Lower lobe of right lung (tissue), 2 donors: ENCODE data around the gene MIOS. TPM values are rescaled to one million over a fixed set of nuclear protein-coding genes. Genes with fewer than 3 reads are reported as not detected.

Experiments
- ATAC-seq, 2 donors: fragments of 200-7000 bp; cut with Tn5 transposase; one replicate each; pipeline ENCODE4 v1.9.1; 2020 to 2022; ENCODE audit warnings: mild to moderate bottlenecking in 2 of 2, moderate library complexity in 2 of 2
- DNase-seq: peaks from one replicate; pipeline ENCODE4 v3.0.0-alpha.2; 2020
- H3K27ac ChIP-seq: fragments of 200-600 bp; one replicate; pipeline ENCODE4 v1.8.0; 2022
- H3K27me3 ChIP-seq: fragments of 200-600 bp; one replicate; pipeline ENCODE4 v1.8.0; 2022; ENCODE audit warnings: low read depth
- H3K36me3 ChIP-seq: fragments of 200-600 bp; one replicate; pipeline ENCODE4 v1.8.0; 2022; ENCODE audit warnings: mild to moderate bottlenecking
- H3K4me1 ChIP-seq: fragments of 200-600 bp; one replicate; pipeline ENCODE4 v1.8.0; 2022
- H3K4me3 ChIP-seq: fragments of 200-600 bp; one replicate; pipeline ENCODE4 v1.8.0; 2022; ENCODE audit warnings: mild to moderate bottlenecking
- H3K9me3 ChIP-seq: fragments of 200-600 bp; one replicate; pipeline ENCODE4 v1.8.0; 2022
- intact Hi-C: fragments of 100-400 bp; cut with DNase I; formaldehyde crosslinking; loops from one replicate; pipeline ENCODE4 v1.11.0; 2022
- total RNA-seq: library from RNA; stranded (reverse); fragmentation: NEBNext Ultra II Directional; extraction: Animal tissue kit (Norgen Biotek cat#: 25700); gene quantifications from one replicate; pipeline ENCODE4 v1.2.1, GENCODE V29; 2021
- TF ChIP-seq, protein P1 (sequence below): fragments of 200-600 bp; IDR thresholded peaks from one replicate; pipeline ENCODE4 v1.8.0; 2022; ENCODE audit warnings: antibody characterized with exemption, mild to moderate bottlenecking
- donor health status: DM: no; HTN: yes; CAD: no; lungs with severe emphysema.

Gene MIOS
- total RNA-seq, 1 donor from 2014 or later = 28.8 TPM

DNA sequence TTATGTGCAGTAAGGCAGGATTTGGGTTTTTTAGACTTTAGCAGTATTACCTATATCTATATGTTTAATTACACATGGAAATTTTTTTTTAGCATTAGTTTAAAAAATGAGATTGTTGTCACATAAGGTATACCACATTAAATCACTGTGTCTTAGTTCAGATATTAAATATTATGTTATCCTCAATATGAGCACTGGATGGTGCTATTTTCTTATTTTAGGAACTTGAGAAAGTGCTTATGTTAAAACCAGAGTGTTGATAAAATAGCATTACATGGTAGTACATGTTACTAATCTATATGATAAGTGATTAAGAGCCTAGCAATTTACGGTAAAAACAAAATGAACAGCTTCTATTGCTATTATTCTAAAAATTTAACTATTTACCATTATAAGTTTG, 28.8 kb downstream of the MIOS start:
- ATAC-seq (peak in 1 of 2 donors; percentile 78), DNase-seq (no peak)
- Histone ChIP-seq H3K4me1 (no peaks in the 10 kb centered on the region), H3K9me3 (no peaks in the 10 kb centered on the region), H3K27me3 (no peaks in the 10 kb centered on the region), H3K36me3 (peaks cover 43% of the 10 kb centered on the region), H3K27ac (no peak overlapping the region), H3K4me3 (no peak overlapping the region)
- intact Hi-C loops = no loop called here
- TF ChIP-seq, protein P1, sequence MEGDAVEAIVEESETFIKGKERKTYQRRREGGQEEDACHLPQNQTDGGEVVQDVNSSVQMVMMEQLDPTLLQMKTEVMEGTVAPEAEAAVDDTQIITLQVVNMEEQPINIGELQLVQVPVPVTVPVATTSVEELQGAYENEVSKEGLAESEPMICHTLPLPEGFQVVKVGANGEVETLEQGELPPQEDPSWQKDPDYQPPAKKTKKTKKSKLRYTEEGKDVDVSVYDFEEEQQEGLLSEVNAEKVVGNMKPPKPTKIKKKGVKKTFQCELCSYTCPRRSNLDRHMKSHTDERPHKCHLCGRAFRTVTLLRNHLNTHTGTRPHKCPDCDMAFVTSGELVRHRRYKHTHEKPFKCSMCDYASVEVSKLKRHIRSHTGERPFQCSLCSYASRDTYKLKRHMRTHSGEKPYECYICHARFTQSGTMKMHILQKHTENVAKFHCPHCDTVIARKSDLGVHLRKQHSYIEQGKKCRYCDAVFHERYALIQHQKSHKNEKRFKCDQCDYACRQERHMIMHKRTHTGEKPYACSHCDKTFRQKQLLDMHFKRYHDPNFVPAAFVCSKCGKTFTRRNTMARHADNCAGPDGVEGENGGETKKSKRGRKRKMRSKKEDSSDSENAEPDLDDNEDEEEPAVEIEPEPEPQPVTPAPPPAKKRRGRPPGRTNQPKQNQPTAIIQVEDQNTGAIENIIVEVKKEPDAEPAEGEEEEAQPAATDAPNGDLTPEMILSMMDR = no peak

DNA sequence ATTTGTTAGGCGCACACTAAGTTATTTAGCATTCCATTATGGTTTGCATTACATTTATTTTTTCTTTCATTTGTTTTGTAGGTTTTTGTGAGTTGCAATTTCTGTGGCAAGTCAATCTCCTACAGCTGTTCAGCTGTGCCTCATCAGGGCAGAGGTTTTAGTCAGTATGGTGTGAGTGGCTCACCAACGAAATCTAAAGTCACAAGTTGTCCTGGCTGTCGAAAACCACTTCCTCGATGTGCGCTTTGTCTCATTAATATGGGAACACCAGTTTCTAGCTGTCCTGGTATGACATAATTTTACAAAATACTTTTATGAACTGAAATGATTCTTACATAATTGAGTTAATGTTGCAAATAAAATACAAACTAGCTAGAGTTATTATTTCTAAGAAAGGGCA, 29.5 kb downstream of the MIOS start:
- H3K4me3 ChIP-seq = no peak overlapping the region
- peaks cover 38% of the 10 kb centered on the region for H3K36me3 ChIP-seq
- no peak overlapping the region for H3K27ac ChIP-seq
- ATAC-seq (peak; percentile 76 to 81), DNase-seq (no peak)
- no peaks in the 10 kb centered on the region for H3K9me3 ChIP-seq
- no peaks in the 10 kb centered on the region for H3K27me3 ChIP-seq
- TF ChIP-seq, protein P1 = no peak
- H3K4me1 ChIP-seq = no peaks in the 10 kb centered on the region
- intact Hi-C loops = no loop called here

DNA sequence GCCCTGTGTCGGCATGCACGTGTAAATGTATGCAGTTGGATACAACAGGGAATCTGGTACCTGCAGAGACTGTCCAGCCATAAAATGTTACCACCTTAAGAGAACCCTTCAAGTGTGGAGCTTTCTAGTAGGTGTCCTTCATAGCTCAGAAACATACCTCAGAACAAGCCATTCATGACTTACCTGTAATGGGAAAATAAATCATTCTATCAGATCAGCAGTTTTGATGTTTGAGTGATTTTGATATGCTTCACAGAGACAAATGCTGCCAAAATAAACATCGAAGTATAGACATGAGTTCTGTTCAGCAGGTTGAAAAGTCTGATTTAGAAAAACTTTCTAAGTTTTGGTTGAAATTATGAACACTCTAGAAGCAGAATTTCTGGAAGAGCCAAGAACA, 40.3 kb downstream of the MIOS start:
- TF ChIP-seq, protein P1 = no peak
- H3K4me1 ChIP-seq = no peaks in the 10 kb centered on the region
- no peaks in the 10 kb centered on the region for H3K27me3 ChIP-seq
- H3K9me3 ChIP-seq = no peaks in the 10 kb centered on the region
- intact Hi-C loops = no loop called here
- H3K36me3 ChIP-seq = peaks cover 37% of the 10 kb centered on the region
- no peak for ATAC-seq
- H3K4me3 ChIP-seq = no peak overlapping the region
- DNase-seq = no peak
- H3K27ac ChIP-seq = no peak overlapping the region

DNA sequence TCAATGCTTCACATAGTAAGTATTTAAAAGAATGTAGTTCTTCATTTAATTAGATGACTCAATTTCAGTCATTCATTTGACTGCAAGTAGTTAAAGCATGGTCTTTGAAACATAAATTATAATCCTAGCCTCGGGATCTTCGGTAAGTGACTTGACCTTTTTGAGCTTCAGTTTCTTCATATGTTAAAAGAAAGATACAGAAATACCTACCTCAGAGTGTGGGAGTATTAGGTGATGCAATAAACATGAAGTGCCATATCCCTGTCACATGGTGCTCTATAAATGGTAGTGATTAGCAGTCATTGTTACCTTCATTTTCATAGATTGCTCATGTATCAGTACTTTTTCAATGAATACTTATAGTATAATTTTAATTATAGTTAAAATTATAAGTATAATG, 42.6 kb downstream of the MIOS start:
- no peak for DNase-seq
- Histone ChIP-seq H3K27ac (no peak overlapping the region), H3K4me1 (no peaks in the 10 kb centered on the region), H3K4me3 (no peak overlapping the region), H3K36me3 (peaks cover 37% of the 10 kb centered on the region), H3K27me3 (no peaks in the 10 kb centered on the region), H3K9me3 (no peaks in the 10 kb centered on the region)
- TF ChIP-seq, protein P1 = no peak
- ATAC-seq = no peak
- intact Hi-C loops = no loop called here

DNA sequence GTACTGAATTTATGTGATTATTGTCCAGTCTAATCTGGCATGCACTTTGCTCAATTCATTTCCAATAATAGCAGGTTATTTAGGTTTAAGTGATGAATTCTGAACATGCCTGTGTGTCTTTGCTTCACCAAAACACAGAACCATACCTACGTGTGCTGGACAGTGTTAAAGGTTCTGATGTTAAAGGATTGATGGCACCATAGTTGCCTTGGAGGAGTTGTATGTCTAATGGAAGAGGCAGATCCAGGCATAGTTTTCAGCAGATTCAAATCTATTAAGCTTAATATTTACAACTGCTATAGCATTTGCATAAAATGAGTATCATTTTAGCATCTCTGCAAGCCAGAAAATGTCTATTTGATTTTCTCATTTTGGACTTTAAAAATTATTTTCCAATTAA, 45.8 kb downstream of the MIOS start:
- Histone ChIP-seq H3K36me3 (peaks cover 24% of the 10 kb centered on the region), H3K27ac (no peak overlapping the region), H3K9me3 (no peaks in the 10 kb centered on the region), H3K4me3 (no peak overlapping the region), H3K27me3 (no peaks in the 10 kb centered on the region), H3K4me1 (no peaks in the 10 kb centered on the region)
- intact Hi-C loops = no loop called here
- TF ChIP-seq, protein P1 = no peak
- ATAC-seq (no peak), DNase-seq (no peak)

DNA sequence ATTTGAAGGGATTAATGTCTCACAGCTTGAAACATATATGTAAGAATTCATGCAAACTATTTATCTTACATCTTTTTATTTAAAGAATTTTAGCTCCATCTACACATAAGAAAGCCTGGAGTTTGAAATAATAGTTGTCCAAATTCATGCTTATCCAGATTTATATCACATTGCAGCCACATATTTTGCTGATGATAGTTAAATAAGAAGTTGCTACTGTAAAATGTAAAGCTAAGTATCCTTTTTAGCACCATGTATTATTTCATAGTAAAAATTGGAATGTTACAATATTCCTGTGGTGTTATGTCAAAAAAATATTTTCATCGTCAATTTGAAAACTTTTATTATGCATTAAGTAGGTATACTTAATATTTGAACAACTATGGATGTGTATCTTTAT, 46.5 kb downstream of the MIOS start:
- Histone ChIP-seq H3K9me3 (no peaks in the 10 kb centered on the region), H3K27ac (no peak overlapping the region), H3K4me1 (no peaks in the 10 kb centered on the region), H3K27me3 (no peaks in the 10 kb centered on the region), H3K4me3 (no peak overlapping the region), H3K36me3 (peaks cover 17% of the 10 kb centered on the region)
- TF ChIP-seq, protein P1 = no peak
- intact Hi-C loops = no loop called here
- ATAC-seq = no peak
- DNase-seq = no peak
